GM12891 (cell line): Measurements from ENCODE around the gene EMILIN2.

ENCODE experiments used
- POLR2A ChIP-seq: IDR thresholded peaks from 2 replicates; pipeline ENCODE4 v1.6.1; 2011; ENCODE audit warnings: low read depth, low read length, control low read depth
- POLR2AphosphoS5 ChIP-seq: IDR thresholded peaks from 2 replicates; pipeline ENCODE4 v1.6.1; 2011; ENCODE audit warnings: low read depth, low read length, control low read depth
- TAF1 ChIP-seq: IDR thresholded peaks from 2 replicates; pipeline ENCODE4 v1.6.1; 2011; ENCODE audit warnings: low read depth, low read length, control low read depth

DNA sequence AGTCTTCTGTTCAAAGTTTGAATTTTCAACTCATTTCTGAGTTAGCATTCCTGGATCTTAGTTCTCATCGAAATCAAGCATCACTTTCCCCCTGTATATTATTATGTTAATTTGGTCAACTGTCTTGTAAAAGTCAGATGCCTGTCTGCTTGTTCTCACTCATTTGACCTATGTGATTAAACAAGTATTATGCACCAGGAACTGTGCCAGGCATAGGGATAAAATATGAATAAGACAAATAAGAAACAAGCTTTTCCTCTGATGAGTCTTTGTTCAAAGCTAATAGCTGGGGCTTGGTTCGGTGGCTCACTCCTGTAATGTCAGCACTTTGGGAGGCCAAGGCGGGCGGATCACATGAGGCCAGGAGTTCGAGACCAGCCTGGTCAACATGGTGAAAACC lies 19.7 kb upstream of the EMILIN2 start:
- TF ChIP-seq POLR2AphosphoS5 (no peak), POLR2A (no peak), TAF1 (no peak)
